Measurements from ENCODE around the gene RASEF.

GRCh38 chr9:83111169-83111568 is 48.2 kb upstream of the RASEF start:
- TF ChIP-seq, protein P1, sequence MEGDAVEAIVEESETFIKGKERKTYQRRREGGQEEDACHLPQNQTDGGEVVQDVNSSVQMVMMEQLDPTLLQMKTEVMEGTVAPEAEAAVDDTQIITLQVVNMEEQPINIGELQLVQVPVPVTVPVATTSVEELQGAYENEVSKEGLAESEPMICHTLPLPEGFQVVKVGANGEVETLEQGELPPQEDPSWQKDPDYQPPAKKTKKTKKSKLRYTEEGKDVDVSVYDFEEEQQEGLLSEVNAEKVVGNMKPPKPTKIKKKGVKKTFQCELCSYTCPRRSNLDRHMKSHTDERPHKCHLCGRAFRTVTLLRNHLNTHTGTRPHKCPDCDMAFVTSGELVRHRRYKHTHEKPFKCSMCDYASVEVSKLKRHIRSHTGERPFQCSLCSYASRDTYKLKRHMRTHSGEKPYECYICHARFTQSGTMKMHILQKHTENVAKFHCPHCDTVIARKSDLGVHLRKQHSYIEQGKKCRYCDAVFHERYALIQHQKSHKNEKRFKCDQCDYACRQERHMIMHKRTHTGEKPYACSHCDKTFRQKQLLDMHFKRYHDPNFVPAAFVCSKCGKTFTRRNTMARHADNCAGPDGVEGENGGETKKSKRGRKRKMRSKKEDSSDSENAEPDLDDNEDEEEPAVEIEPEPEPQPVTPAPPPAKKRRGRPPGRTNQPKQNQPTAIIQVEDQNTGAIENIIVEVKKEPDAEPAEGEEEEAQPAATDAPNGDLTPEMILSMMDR (IDR thresholded peaks at IDR 0.05; ENCODE audit: borderline replicate concordance, extremely low read depth, low read length, poor library complexity, severe bottlenecking): no peak
- no peak for TF ChIP-seq EZH2 (IDR thresholded peaks at IDR 0.05; ENCODE audit: borderline replicate concordance, low read depth, low read length, severe bottlenecking)
